GM12878 (cell line): ENCODE data around the gene SSX2IP. TPM values are rescaled to one million over a fixed set of nuclear protein-coding genes. Genes with fewer than 3 reads are reported as not detected.

ENCODE experiments used
- ATAC-seq: fragments of 200-7000 bp; cut with Tn5 transposase; 3 replicates; pipeline ENCODE4 v1.9.1; 2020; ENCODE audit warnings: mild to moderate bottlenecking, moderate library complexity
- BruUV-seq: library from RNA; stranded (reverse); fragments of 400-500 nt; replicated peaks from 2 replicates; lab custom pipeline; 2021; lab: Mats Ljungman, UMichigan
- CTCF ChIA-PET: fragments of 300-600 bp; sonication (Branson Sonifier 250); formaldehyde crosslinking; extraction: SDS; loops from one replicate; lab custom pipeline; 2021; ENCODE audit warnings: inconsistent platforms; lab: Yijun Ruan, JAX
- POLR2A ChIA-PET: fragments of 350-600 bp; formaldehyde crosslinking; extraction: SDS; loops from one replicate; lab custom pipeline; 2021; ENCODE audit warnings: inconsistent platforms; lab: Charles Lee
- RAD21 ChIA-PET: fragments of 300-600 bp; sonication (Branson Sonifier 250); formaldehyde crosslinking; loops from one replicate; lab custom pipeline; 2023; ENCODE audit warnings: antibody characterized with exemption; ENCODE audit not compliant: unreplicated experiment; lab: Charles Lee
- SMC1A ChIA-PET: fragments of 300-600 bp; sonication (Branson Sonifier 250); formaldehyde crosslinking; loops from one replicate; lab custom pipeline; 2023; ENCODE audit not compliant: unreplicated experiment, uncharacterized antibody; lab: Charles Lee
- DNase-seq: peaks from one replicate; pipeline ENCODE4 v3.0.0-alpha.2; 2011; ENCODE audit warnings: low read depth, low spot score
- FAIRE-seq: peaks from 3 replicates; lab custom pipeline; 2011; peaks lifted over from hg19 to GRCh38; lab: Jason Lieb, UNC
- H2AFZ ChIP-seq: 2 replicates; pipeline ENCODE4 v1.6.0; 2011; ENCODE audit warnings: low read depth, low read length, control low read depth; ENCODE audit not compliant: control insufficient read depth
- H3K27ac ChIP-seq: 2 replicates; pipeline ENCODE4 v1.5.1; 2011; ENCODE audit warnings: control low read depth; ENCODE audit not compliant: control insufficient read depth, insufficient read depth
- H3K27me3 ChIP-seq, 2 experiments: replicated peaks in 1 of 2; 2 replicates each; pipeline versions ENCODE4 v1.6.0 to v1.6.1; 2011; ENCODE audit warnings: low read length in 1 of 2; ENCODE audit not compliant: control insufficient read depth in 2 of 2, insufficient read depth in 2 of 2
- H3K36me3 ChIP-seq, 2 experiments: 2 replicates each; pipeline ENCODE4 v1.5.1; 2011; ENCODE audit warnings: low read length in 1 of 2; ENCODE audit not compliant: control insufficient read depth in 2 of 2, insufficient read depth in 2 of 2
- H3K4me1 ChIP-seq: 2 replicates; pipeline ENCODE4 v1.6.1; 2011; ENCODE audit warnings: mild to moderate bottlenecking, low read length, moderate library complexity, mixed read lengths; ENCODE audit not compliant: control insufficient read depth, insufficient read depth
- H3K4me2 ChIP-seq: 2 replicates; pipeline ENCODE4 v1.6.0; 2011; ENCODE audit warnings: control low read depth; ENCODE audit not compliant: control insufficient read depth, insufficient read depth
- H3K4me3 ChIP-seq: fragments of 200-600 bp; sonication (generic); 2 replicates; pipeline ENCODE4 v1.5.1; 2016
- H3K79me2 ChIP-seq: 2 replicates; pipeline ENCODE4 v1.6.0; 2011; ENCODE audit warnings: low read length; ENCODE audit not compliant: control insufficient read depth, insufficient read depth
- H3K9ac ChIP-seq: 2 replicates; pipeline ENCODE4 v1.8.0; 2011; ENCODE audit warnings: low read length, control low read depth, mixed read lengths; ENCODE audit not compliant: control insufficient read depth, insufficient read depth
- H3K9me3 ChIP-seq: replicated peaks from 3 replicates; pipeline ENCODE4 v1.5.1; 2011; ENCODE audit warnings: mild to moderate bottlenecking, low read length; ENCODE audit not compliant: control insufficient read depth, insufficient read depth
- H4K20me1 ChIP-seq: 2 replicates; pipeline ENCODE4 v1.6.0; 2011; ENCODE audit not compliant: control insufficient read depth, insufficient read depth
- HCFC1 ChIP-seq: fragments of 150-350 bp; IDR thresholded peaks from 2 replicates; pipeline ENCODE4 v1.6.1; 2014; ENCODE audit warnings: low read length
- HDGF ChIP-seq: fragments of 450-650 bp; IDR thresholded peaks from 2 replicates; pipeline ENCODE4 v1.6.1; 2016; ENCODE audit warnings: antibody characterized with exemption
- LARP7 ChIP-seq: fragments of 450-650 bp; IDR thresholded peaks from 2 replicates; pipeline ENCODE4 v1.6.1; 2017; ENCODE audit warnings: mild to moderate bottlenecking
- MTA3 ChIP-seq: IDR thresholded peaks from 2 replicates; pipeline ENCODE4 v1.6.1; 2012; ENCODE audit warnings: low read length, inconsistent platforms, borderline replicate concordance
- PAX5 ChIP-seq: IDR thresholded peaks from 2 replicates; pipeline ENCODE4 v1.6.1; 2011; ENCODE audit warnings: low read depth, low read length, borderline replicate concordance
- PAX8 ChIP-seq: fragments of 450-650 bp; IDR thresholded peaks from 2 replicates; pipeline ENCODE4 v1.6.1; 2017; ENCODE audit warnings: mild to moderate bottlenecking, moderate library complexity
- RBBP5 ChIP-seq: fragments of 200-600 bp; sonication (generic); conservative IDR thresholded peaks from 2 replicates; pipeline ENCODE4 v1.6.1; 2016
- SRF ChIP-seq, 2 experiments: IDR thresholded peaks; 2 replicates each; pipeline ENCODE4 v1.6.1; 2011; ENCODE audit warnings: low read depth in 2 of 2, low read length in 2 of 2, mild to moderate bottlenecking in 1 of 2, moderate library complexity in 1 of 2
- SUPT20H ChIP-seq: IDR thresholded peaks from 2 replicates; pipeline ENCODE4 v1.6.1; 2011; ENCODE audit warnings: low read depth, mild to moderate bottlenecking, low read length, moderate library complexity, borderline replicate concordance; ENCODE audit not compliant: control insufficient read depth
- ZNF274 ChIP-seq: IDR thresholded peaks from one replicate; pipeline ENCODE4 v1.8.0; 2011; ENCODE audit not compliant: insufficient read length, insufficient read depth
- ZZZ3 ChIP-seq: IDR thresholded peaks from 2 replicates; pipeline ENCODE4 v1.6.1; 2011; ENCODE audit warnings: low read depth; ENCODE audit not compliant: control insufficient read depth, insufficient read length
- WGBS: methylation state at CpG from one replicate; pipeline ENCODE4 v1.1.6; 2016; ENCODE audit warnings: low lambda C conversion rate; ENCODE audit not compliant: insufficient replicate concordance, insufficient coverage; ENCODE audit errors: missing lambda C conversion rate; 5-methylcytosine and 5-hydroxymethylcytosine counted together
- in situ Hi-C: fragments of 300-500 bp; cut with MboI; formaldehyde crosslinking; loops from 9 replicates; pipeline ENCODE4 v1.14.3; 2018; ENCODE audit warnings: mixed read lengths
- intact Hi-C: fragments of 100-400 bp; cut with micrococcal nuclease; formaldehyde crosslinking; loops from one replicate; pipeline ENCODE4 v1.14.2; 2022; ENCODE audit not compliant: unreplicated experiment
- polyA plus RNA-seq, 11 experiments: library from polyadenylated mRNA; depleted of rRNA in 4 of 11; unstranded in 6 of 11; stranded (reverse) in 5 of 11; fragments of >200 nt; fragmentation: Nextera tagmentation in 4 of 11; fragmentation: Illumina TruSeq in 1 of 11; extraction: Ambion mirVana in 4 of 11; extraction: Trizol in 1 of 11; gene quantifications; 1 replicate in 1 of 11; 2 replicates in 10 of 11; pipeline versions ENCODE4 v1.2.1 to v1.2.3, GENCODE V29; 2011 to 2016; ENCODE audit warnings: inconsistent platforms in 2 of 11, missing spikeins in 2 of 11, low read depth in 1 of 11
- total RNA-seq, 4 experiments: library from RNA; depleted of rRNA in 3 of 4; stranded (reverse); fragments of >200 nt in 3 of 4; fragmentation: Illumina TruSeq in 1 of 4; extraction: Trizol in 1 of 4; gene quantifications; 2 replicates each; pipeline versions ENCODE4 v1.2.1 to v1.2.3, GENCODE V29; 2013 to 2021
- TF ChIP-seq, protein P1 (sequence below): fragments of 450-650 bp; IDR thresholded peaks from 2 replicates; pipeline ENCODE4 v1.6.1; 2016; ENCODE audit warnings: mild to moderate bottlenecking, moderate library complexity, borderline replicate concordance
- TF ChIP-seq, protein P2 (sequence below): IDR thresholded peaks from 2 replicates; pipeline ENCODE4 v1.6.1; 2011; ENCODE audit warnings: mild to moderate bottlenecking, low read depth, low read length, moderate library complexity; ENCODE audit not compliant: insufficient replicate concordance

Gene SSX2IP
- total and polyA plus RNA-seq, 10 of the 15 experiments (the other 5 are each of a cell fraction or from before 2014, with no cell fraction given) = 3.3 to 14.0 (median 10.4) TPM

DNA sequence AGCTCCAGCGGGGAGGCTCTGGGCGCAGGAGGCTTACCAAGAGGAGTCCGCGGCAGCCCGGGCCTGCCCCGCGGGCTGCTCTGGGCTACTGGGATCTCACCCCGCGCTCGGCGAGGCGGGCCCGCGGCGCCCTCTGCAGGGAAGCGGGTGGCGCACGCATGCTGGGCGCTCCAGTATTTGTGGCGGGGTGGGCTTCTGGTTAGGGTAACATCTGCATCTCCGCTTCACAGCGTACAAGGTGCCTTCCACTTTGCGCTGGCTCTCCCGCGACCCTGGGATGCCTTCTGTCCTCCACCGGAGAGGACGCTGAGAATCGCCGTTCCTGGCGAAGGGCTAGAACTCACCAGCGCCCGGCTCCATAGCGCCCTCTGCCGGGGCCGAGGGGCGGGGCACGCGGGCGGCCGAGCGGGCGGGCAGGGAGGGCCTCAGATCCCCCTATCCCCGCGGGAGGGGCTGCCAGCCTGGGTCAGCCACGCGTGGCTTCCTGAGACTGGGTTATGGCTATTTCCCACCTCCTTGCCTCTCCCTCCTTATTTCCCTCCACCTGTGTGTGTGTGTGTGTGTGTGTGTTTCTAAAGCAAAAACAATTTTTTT is 69.4 kb downstream of the SSX2IP start (continued):
- TF ChIP-seq PAX8 (no peak), RBBP5 (no peak), SUPT20H (no peak), LARP7 (peak; percentile 94)

DNA sequence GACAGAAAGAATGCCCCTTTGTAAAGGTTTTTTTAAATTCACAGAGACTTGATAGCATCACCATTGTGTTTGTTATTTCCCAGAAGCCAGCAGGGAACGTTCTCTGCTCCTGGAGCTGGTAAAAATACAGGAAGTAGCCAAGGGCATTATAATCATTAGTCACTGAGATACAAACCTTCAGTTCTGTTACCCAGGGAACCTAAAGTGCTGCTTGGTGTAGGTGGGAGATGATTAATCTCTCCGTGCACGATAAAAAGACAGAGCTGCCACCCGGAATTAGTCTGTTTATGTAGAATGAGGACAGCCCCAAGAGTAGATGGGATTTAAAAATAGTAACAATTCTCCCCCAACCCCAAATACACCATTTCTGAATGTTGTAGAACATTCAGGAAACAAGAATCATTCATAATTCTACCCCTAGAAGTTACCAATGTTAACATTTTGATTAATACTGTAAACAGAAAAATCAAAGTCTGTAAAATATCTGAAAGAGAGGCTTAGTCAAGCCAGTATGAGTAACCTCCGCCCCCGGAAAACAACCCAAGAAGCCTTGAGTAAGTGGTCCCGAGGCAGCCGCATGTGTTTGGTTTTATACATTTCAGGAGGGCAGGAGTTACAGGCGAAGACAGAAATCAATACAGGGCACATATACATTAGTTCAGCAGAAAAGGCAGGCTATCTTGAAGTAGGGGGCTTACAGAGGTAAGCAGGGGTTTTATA is 70.7 kb downstream of the SSX2IP start:
- Histone ChIP-seq H3K4me1 (no peaks in the 10 kb centered on the region), H3K9me3 (peaks cover under 1% of the 10 kb centered on the region; the same call in 2 of the 3 replicates), H3K27ac (no peak overlapping the region), H3K9ac (no peak overlapping the region), H3K4me3 (no peak overlapping the region), H3K79me2 (no peaks in the 10 kb centered on the region), H3K27me3 (no peaks in the 10 kb centered on the region), H4K20me1 (no peaks in the 10 kb centered on the region), H3K36me3 (no peaks in the 10 kb centered on the region), H3K4me2 (no peak overlapping the region), H2AFZ (no peak overlapping the region)
- in situ Hi-C loops = loop anchor here (10.0 kb wide), 1 partner anchor 475 kb away; the partner anchor contains the start of gene PRKACB
- TF ChIP-seq SRF (IDR thresholded peaks at IDR 0.05; ENCODE audit: low read depth in 2 of 2, low read length in 2 of 2) (no peak), ZNF274 (no peak), MTA3 (no peak), ZZZ3 (no peak), HDGF (no peak), HCFC1 (no peak), PAX5 (no peak)
- TF ChIP-seq, protein P1, sequence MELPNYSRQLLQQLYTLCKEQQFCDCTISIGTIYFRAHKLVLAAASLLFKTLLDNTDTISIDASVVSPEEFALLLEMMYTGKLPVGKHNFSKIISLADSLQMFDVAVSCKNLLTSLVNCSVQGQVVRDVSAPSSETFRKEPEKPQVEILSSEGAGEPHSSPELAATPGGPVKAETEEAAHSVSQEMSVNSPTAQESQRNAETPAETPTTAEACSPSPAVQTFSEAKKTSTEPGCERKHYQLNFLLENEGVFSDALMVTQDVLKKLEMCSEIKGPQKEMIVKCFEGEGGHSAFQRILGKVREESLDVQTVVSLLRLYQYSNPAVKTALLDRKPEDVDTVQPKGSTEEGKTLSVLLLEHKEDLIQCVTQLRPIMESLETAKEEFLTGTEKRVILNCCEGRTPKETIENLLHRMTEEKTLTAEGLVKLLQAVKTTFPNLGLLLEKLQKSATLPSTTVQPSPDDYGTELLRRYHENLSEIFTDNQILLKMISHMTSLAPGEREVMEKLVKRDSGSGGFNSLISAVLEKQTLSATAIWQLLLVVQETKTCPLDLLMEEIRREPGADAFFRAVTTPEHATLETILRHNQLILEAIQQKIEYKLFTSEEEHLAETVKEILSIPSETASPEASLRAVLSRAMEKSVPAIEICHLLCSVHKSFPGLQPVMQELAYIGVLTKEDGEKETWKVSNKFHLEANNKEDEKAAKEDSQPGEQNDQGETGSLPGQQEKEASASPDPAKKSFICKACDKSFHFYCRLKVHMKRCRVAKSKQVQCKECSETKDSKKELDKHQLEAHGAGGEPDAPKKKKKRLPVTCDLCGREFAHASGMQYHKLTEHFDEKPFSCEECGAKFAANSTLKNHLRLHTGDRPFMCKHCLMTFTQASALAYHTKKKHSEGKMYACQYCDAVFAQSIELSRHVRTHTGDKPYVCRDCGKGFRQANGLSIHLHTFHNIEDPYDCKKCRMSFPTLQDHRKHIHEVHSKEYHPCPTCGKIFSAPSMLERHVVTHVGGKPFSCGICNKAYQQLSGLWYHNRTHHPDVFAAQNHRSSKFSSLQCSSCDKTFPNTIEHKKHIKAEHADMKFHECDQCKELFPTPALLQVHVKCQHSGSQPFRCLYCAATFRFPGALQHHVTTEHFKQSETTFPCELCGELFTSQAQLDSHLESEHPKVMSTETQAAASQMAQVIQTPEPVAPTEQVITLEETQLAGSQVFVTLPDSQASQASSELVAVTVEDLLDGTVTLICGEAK = no peak
- TF ChIP-seq, protein P2, sequence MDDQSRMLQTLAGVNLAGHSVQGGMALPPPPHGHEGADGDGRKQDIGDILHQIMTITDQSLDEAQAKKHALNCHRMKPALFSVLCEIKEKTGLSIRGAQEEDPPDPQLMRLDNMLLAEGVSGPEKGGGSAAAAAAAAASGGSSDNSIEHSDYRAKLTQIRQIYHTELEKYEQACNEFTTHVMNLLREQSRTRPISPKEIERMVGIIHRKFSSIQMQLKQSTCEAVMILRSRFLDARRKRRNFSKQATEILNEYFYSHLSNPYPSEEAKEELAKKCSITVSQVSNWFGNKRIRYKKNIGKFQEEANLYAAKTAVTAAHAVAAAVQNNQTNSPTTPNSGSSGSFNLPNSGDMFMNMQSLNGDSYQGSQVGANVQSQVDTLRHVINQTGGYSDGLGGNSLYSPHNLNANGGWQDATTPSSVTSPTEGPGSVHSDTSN = no peak
- WGBS = 8% methylated on average over 9 of the region's 9 CpGs
- no peak for DNase-seq
- ChIA-PET POLR2A (interaction anchor here (1.2 kb wide), 1 partner anchor 46 kb away, joined by 3 read pairs; no protein-coding TSS in a partner anchor), SMC1A (interaction anchor here (0.8 to 2.4 kb wide), 11 partner anchors 16 to 478 kb away, joined by 3 to 16 read pairs (median 4); partner anchors contain the start of genes GNG5 and SPATA1), RAD21 (interaction anchor here (0.7 to 1.7 kb wide), 12 partner anchors 33 to 475 kb away, joined by 3 to 7 read pairs (median 3); partner anchors contain the start of genes GNG5, PRKACB and SPATA1), CTCF (interaction anchor here (0.7 to 5.7 kb wide), 17 partner anchors 12 to 256 kb away, joined by 3 to 48 read pairs (median 4); partner anchors contain the start of gene CTBS)
- BruUV-seq = no TSS peak
- FAIRE-seq = no peak
- intact Hi-C loops = loop anchor here (1.0 to 10.0 kb wide), 8 partner anchors 47 to 715 kb away; partner anchors contain the start of genes GNG5, PRKACB and SPATA1
- ATAC-seq = no peak
